MCF 10A (cell line): ENCODE results near the gene COL23A1. TPM values are rescaled to one million over a fixed set of nuclear protein-coding genes. Genes with fewer than 3 reads are reported as not detected.

Experiments used
- BruUV-seq: library from RNA; stranded (reverse); fragments of 400-500 nt; replicated peaks from 2 replicates; lab custom pipeline; 2021; lab: Mats Ljungman, UMichigan
- CTCF ChIA-PET: fragments of 300-600 bp; sonication (Branson Sonifier 250); formaldehyde crosslinking; extraction: SDS; loops from one replicate; lab custom pipeline; 2021; ENCODE audit warnings: antibody characterized with exemption, inconsistent platforms; lab: Yijun Ruan, JAX
- POLR2A ChIA-PET: fragments of 300-600, 350-650 bp; sonication (Branson Sonifier 250); formaldehyde crosslinking; extraction: SDS; loops from one replicate; lab custom pipeline; 2020; ENCODE audit warnings: antibody characterized with exemption, inconsistent platforms; lab: Yijun Ruan, JAX
- DNase-seq: peaks from one replicate; pipeline ENCODE4 v3.0.0-alpha.2; 2018; ENCODE audit not compliant: unreplicated experiment
- H3K27ac Mint-ChIP-seq: one replicate; pipeline ENCODE4 v1.8.0; 2022; ENCODE audit warnings: mild to moderate bottlenecking, low read depth, mixed read lengths; ENCODE audit not compliant: unreplicated experiment
- H3K27me3 Mint-ChIP-seq: one replicate; pipeline ENCODE4 v1.8.0; 2022; ENCODE audit warnings: mixed read lengths; ENCODE audit not compliant: insufficient read depth, unreplicated experiment
- H3K36me3 Mint-ChIP-seq: one replicate; pipeline ENCODE4 v1.8.0; 2022; ENCODE audit warnings: mild to moderate bottlenecking, moderate library complexity, mixed read lengths; ENCODE audit not compliant: insufficient read depth, unreplicated experiment
- H3K4me1 Mint-ChIP-seq: one replicate; pipeline ENCODE4 v1.8.0; 2022; ENCODE audit warnings: mixed read lengths; ENCODE audit not compliant: insufficient read depth, unreplicated experiment
- H3K4me3 Mint-ChIP-seq: one replicate; pipeline ENCODE4 v1.8.0; 2022; ENCODE audit warnings: mild to moderate bottlenecking, moderate library complexity, mixed read lengths; ENCODE audit not compliant: unreplicated experiment
- H3K9me3 Mint-ChIP-seq: one replicate; pipeline ENCODE4 v1.8.0; 2022; ENCODE audit warnings: mixed read lengths; ENCODE audit not compliant: unreplicated experiment
- intact Hi-C: fragments of 100-400 bp; cut with micrococcal nuclease; formaldehyde crosslinking; loops from 2 replicates; pipeline ENCODE4 v1.14.1; 2022
- total RNA-seq: library from RNA; stranded (reverse); gene quantifications from 2 replicates; pipeline ENCODE4 v1.2.3, GENCODE V29; 2022
- TF ChIP-seq, protein P1 (sequence below): fragments of 200-600 bp; IDR thresholded peaks from one replicate; pipeline ENCODE4 v1.8.0; 2022; ENCODE audit warnings: antibody characterized with exemption, mild to moderate bottlenecking; ENCODE audit not compliant: unreplicated experiment

COL23A1 gene
- total RNA-seq, 1 experiment from 2014 or later, result not detected

DNA sequence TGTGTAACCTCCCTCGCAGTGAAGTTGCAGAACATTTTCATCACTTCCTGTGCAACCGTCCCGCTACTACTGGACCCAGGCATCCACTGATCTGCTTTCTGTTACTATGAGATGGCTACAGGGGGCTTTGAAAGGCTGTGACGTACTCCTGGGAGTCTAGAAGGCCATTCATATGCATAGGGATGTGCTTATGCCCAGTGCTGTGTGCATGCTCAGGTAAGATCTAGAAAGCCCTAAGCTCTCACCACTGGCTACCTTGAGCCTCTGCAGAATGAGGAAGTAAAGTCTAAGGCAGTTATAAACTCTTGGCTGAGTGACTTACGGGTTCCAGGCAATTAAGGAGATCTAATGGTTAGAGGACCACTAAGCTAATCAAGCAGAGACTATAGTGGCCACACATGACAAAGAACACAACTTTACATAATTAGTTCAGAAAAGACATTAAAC, 374.1 kb downstream of the COL23A1 start:
- CTCF ChIA-PET, result interaction anchor here (0.5 to 1.5 kb wide), 3 partner anchors 12 to 239 kb away, joined by 3 to 5 read pairs (median 4); no protein-coding TSS in a partner anchor
- TF ChIP-seq, protein P1, sequence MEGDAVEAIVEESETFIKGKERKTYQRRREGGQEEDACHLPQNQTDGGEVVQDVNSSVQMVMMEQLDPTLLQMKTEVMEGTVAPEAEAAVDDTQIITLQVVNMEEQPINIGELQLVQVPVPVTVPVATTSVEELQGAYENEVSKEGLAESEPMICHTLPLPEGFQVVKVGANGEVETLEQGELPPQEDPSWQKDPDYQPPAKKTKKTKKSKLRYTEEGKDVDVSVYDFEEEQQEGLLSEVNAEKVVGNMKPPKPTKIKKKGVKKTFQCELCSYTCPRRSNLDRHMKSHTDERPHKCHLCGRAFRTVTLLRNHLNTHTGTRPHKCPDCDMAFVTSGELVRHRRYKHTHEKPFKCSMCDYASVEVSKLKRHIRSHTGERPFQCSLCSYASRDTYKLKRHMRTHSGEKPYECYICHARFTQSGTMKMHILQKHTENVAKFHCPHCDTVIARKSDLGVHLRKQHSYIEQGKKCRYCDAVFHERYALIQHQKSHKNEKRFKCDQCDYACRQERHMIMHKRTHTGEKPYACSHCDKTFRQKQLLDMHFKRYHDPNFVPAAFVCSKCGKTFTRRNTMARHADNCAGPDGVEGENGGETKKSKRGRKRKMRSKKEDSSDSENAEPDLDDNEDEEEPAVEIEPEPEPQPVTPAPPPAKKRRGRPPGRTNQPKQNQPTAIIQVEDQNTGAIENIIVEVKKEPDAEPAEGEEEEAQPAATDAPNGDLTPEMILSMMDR, result no peak
- H3K36me3 Mint-ChIP-seq, result peaks cover 83% of the 10 kb centered on the region
- intact Hi-C loops, result no loop called here
- H3K4me3 Mint-ChIP-seq, result no peak overlapping the region
- no peaks in the 10 kb centered on the region for H3K27me3 Mint-ChIP-seq
- H3K27ac Mint-ChIP-seq, result no peak overlapping the region
- peaks cover 6% of the 10 kb centered on the region for H3K4me1 Mint-ChIP-seq
- no peak for DNase-seq
- no peaks in the 10 kb centered on the region for H3K9me3 Mint-ChIP-seq
- POLR2A ChIA-PET, result interaction anchor here (0.7 to 4.3 kb wide), 7 partner anchors 9 to 50 kb away, joined by 3 to 20 read pairs (median 8); partner anchors contain the start of genes HNRNPAB and PHYKPL
- no TSS peak for BruUV-seq

DNA sequence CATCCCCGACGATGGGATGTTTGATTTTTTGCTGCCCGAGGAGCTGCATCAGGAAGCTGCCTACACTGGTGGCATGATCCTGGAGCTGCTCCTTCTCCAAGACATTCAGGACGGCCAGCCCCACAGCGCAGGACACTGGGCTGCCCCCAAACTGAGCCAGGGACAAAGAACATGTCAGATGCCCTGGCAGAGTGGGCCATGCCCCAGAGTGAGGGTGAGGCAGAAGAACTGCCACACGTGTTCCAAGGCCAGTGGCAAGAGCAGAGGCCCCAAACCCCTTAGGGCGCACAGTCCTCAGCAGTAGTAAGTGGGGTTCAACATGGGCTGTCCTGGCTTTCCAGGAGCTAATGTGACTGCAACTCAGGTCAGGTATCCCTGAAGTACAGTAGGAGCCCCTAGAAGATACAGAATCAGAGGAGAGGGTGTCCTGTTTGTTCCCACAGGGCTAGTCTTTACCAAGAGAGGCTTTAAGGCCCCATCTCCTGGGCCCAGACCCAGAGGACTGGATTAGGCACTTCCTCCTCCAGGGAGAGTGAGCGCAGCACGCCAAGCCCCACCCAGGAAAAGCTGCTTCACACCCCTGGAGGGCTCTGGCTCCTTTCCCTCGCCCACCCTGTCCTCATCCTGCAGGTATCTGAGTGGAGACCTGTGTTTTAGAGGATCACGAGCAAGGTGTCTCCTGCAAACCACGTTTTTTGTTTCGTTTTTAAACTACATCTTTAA, 374.8 kb downstream of the COL23A1 start:
- Mint-ChIP-seq H3K4me3 (no peak overlapping the region), H3K27me3 (no peaks in the 10 kb centered on the region), H3K27ac (peak overlapping the region; percentile 54), H3K4me1 (peaks cover 6% of the 10 kb centered on the region), H3K36me3 (peaks cover 87% of the 10 kb centered on the region), H3K9me3 (no peaks in the 10 kb centered on the region)
- ChIA-PET CTCF (interaction anchor here (0.5 to 1.5 kb wide), 2 partner anchors 11 to 13 kb away, joined by 3 to 5 read pairs; no protein-coding TSS in a partner anchor), POLR2A (interaction anchor here (0.6 to 4.3 kb wide), 7 partner anchors 9 to 68 kb away, joined by 3 to 20 read pairs (median 8); partner anchors contain the start of genes HNRNPAB and PHYKPL)
- BruUV-seq, result no TSS peak
- DNase-seq, result no peak
- intact Hi-C loops, result no loop called here
- TF ChIP-seq, protein P1, result no peak

DNA sequence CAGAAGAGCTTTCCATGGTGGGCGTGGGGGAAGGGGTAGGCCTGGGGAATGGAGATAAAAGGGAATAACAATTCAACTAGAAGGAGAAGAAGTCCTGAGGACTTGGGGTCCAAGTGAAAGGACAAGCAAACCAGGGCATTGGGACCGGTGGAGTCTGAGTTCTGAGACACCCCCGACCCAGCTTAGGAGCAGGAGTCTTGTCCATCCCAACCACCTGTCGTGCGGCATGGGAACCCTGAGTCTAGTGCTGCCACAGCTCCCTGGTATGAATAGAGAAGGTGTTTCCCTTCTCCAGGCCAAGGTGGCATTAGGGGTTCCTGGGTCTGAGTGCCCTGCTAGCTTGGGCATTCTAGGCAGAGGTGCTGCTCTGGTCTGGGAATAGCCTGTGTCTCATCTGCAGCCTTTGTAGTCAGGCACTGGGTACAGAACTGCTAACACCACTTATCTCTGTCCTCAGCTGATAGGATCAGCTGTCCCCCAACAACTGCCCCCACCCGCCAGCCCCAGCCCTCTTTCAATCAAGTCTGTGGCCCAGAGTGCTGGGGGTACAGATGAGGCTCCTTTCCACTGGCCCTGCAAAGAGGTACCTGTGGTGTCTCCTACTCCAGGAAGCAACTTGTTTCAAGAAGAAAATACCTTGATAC, 375.9 kb downstream of the COL23A1 start:
- no peaks in the 10 kb centered on the region for H3K27me3 Mint-ChIP-seq
- intact Hi-C loops, result no loop called here
- no peak for DNase-seq
- no peaks in the 10 kb centered on the region for H3K9me3 Mint-ChIP-seq
- TF ChIP-seq, protein P1, result no peak
- POLR2A ChIA-PET, result interaction anchor here (1.2 to 4.3 kb wide), 5 partner anchors 8 to 29 kb away, joined by 5 to 24 read pairs (median 6); partner anchors contain the start of genes HNRNPAB and PHYKPL
- H3K36me3 Mint-ChIP-seq, result peaks cover 93% of the 10 kb centered on the region
- H3K4me1 Mint-ChIP-seq, result peaks cover 6% of the 10 kb centered on the region
- CTCF ChIA-PET, result interaction anchor here (0.6 to 0.8 kb wide), 3 partner anchors 16 to 133 kb away, joined by 3 to 4 read pairs (median 3); no protein-coding TSS in a partner anchor
- no peak overlapping the region for H3K4me3 Mint-ChIP-seq
- H3K27ac Mint-ChIP-seq, result peak overlapping the region; percentile 61
- no TSS peak for BruUV-seq
